RWPE2 (cell line): ENCODE data around the gene TIGIT.
A peak's percentile ranks its signal among the peaks of the same experiment; 100 is the strongest.

Source experiments
- ATAC-seq: fragments of 200-7000 bp; cut with Tn5 transposase; 3 replicates; pipeline ENCODE4 v1.9.1; 2021; ENCODE audit warnings: low read depth
- DNase-seq: peaks from one replicate; pipeline ENCODE4 v3.0.0-alpha.2; 2020; ENCODE audit warnings: low spot score
- H3K27ac ChIP-seq: fragments of 450-650 bp; 2 replicates; pipeline ENCODE4 v1.5.1; 2017; ENCODE audit warnings: mild to moderate bottlenecking; ENCODE audit not compliant: poor library complexity, severe bottlenecking
- H3K27me3 ChIP-seq: fragments of 250-450 bp; sonication (Bioruptor Pico); 2 replicates; pipeline ENCODE4 v1.5.1; 2021; ENCODE audit warnings: mild to moderate bottlenecking, moderate library complexity; ENCODE audit not compliant: insufficient read depth, poor library complexity, severe bottlenecking
- H3K36me3 ChIP-seq: fragments of 250-450 bp; sonication (Bioruptor Pico); 2 replicates; pipeline ENCODE4 v1.5.1; 2020; ENCODE audit warnings: low read depth, mild to moderate bottlenecking, moderate library complexity
- H3K4me1 ChIP-seq: fragments of 250-450 bp; sonication (Bioruptor Pico); 2 replicates; pipeline ENCODE4 v1.5.1; 2021; ENCODE audit warnings: mild to moderate bottlenecking, moderate library complexity; ENCODE audit not compliant: insufficient read depth, poor library complexity, severe bottlenecking
- H3K4me3 ChIP-seq: fragments of 250-450 bp; sonication (Bioruptor Pico); 2 replicates; pipeline ENCODE4 v1.5.1; 2021; ENCODE audit warnings: mild to moderate bottlenecking, moderate library complexity; ENCODE audit not compliant: severe bottlenecking
- H3K9me3 ChIP-seq: fragments of 250-450 bp; sonication (Bioruptor Pico); 2 replicates; pipeline ENCODE4 v1.5.1; 2021; ENCODE audit warnings: mild to moderate bottlenecking, moderate library complexity; ENCODE audit not compliant: severe bottlenecking
- TF ChIP-seq, protein P1 (sequence below): fragments of 450-650 bp; IDR thresholded peaks from one replicate; pipeline ENCODE4 v1.5.1; 2017; ENCODE audit warnings: mild to moderate bottlenecking, moderate library complexity; ENCODE audit not compliant: poor library complexity, severe bottlenecking

TIGIT gene

GRCh38 chr3:114285648-114286230, 8.1 kb upstream of the TIGIT start:
- Histone ChIP-seq H3K36me3 (no peaks in the 10 kb centered on the region), H3K4me3 (no peak overlapping the region), H3K9me3 (no peaks in the 10 kb centered on the region), H3K27me3 (no peaks in the 10 kb centered on the region), H3K4me1 (no peaks in the 10 kb centered on the region), H3K27ac (no peak overlapping the region)
- TF ChIP-seq, protein P1, sequence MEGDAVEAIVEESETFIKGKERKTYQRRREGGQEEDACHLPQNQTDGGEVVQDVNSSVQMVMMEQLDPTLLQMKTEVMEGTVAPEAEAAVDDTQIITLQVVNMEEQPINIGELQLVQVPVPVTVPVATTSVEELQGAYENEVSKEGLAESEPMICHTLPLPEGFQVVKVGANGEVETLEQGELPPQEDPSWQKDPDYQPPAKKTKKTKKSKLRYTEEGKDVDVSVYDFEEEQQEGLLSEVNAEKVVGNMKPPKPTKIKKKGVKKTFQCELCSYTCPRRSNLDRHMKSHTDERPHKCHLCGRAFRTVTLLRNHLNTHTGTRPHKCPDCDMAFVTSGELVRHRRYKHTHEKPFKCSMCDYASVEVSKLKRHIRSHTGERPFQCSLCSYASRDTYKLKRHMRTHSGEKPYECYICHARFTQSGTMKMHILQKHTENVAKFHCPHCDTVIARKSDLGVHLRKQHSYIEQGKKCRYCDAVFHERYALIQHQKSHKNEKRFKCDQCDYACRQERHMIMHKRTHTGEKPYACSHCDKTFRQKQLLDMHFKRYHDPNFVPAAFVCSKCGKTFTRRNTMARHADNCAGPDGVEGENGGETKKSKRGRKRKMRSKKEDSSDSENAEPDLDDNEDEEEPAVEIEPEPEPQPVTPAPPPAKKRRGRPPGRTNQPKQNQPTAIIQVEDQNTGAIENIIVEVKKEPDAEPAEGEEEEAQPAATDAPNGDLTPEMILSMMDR = no peak
- no peak for ATAC-seq
- no peak for DNase-seq

DNA sequence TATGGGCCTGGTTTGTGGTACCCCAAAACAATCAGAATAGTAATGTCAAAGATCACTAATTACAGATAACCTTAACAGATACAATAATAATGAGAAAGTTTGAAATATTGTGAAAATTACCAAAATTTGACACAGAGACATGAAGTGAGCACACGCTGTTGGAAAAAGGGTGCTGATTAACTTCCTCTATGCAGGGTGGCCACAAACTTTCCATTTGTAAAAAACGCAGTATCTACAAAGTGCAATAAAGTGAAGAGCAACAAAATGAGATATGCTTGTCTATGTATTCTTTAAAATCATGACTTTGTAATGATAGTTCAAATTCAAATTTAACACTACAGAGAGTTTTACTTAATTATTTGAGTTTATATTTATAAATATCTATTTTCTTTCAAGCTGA, 7.6 kb upstream of the TIGIT start:
- Histone ChIP-seq H3K36me3 (no peaks in the 10 kb centered on the region), H3K9me3 (no peaks in the 10 kb centered on the region), H3K27ac (no peak overlapping the region), H3K4me3 (no peak overlapping the region), H3K4me1 (no peaks in the 10 kb centered on the region), H3K27me3 (no peaks in the 10 kb centered on the region)
- DNase-seq (no peak), ATAC-seq (no peak)
- TF ChIP-seq, protein P1 = no peak

DNA sequence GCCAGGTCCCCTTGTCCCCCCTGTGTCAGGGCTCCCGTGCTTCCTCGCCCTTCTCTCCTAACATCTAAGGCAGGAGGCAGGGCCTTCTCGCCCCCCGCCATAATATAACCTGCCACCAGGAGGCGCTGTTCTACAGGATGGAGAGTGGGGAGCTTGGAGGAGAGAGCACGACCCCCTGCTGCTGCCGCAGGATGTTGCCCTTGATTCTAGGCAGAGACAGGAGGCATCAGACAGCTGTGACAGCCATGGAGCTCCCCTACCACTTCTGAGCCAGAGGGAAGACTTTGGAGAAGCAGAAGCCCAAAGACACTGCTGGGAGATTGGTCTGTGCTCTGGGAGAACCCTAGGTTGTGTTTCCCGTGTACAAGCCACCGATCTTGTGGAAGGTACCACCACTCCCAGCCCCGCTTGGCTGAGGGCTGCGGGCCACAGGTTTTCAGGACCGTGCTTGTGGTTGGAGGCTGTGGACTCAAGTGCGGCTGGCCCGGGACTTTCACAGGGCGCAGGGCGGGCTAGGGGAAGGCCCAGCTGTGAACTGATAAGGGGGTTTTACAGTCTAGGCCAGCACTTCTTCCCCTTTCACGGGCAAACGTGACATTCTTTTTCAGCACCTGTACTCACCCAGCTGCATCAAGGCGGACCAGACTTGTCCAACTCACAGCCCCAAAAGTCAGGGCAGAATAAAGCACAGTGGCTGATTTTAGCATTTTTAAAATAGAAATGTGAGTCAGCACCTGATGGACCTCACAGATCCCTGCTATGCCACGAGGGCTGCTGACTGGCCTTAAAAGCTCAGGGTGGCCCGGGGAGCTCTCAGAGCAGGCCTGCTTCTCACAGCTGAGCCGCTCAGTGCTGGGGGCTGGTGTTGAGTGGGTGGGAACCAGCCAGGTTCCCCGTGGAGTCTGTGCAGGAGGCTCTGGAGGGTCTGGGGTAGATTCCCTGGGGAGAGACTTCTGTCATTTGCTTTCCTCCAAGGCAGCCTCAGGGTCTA, 2.6 kb upstream of the TIGIT start:
- peak; percentile 25; the same call in 2 of the 3 replicates for ATAC-seq
- Histone ChIP-seq H3K36me3 (no peaks in the 10 kb centered on the region), H3K9me3 (no peaks in the 10 kb centered on the region), H3K27me3 (no peaks in the 10 kb centered on the region), H3K4me1 (no peaks in the 10 kb centered on the region), H3K4me3 (no peak overlapping the region), H3K27ac (no peak overlapping the region)
- TF ChIP-seq, protein P1 = peak; percentile 54
- no peak for DNase-seq

GRCh38 chr3:114294940-114295480, 1.2 kb downstream of the TIGIT start:
- TF ChIP-seq, protein P1 = no peak
- Histone ChIP-seq H3K27me3 (no peaks in the 10 kb centered on the region), H3K36me3 (no peaks in the 10 kb centered on the region), H3K4me3 (no peak overlapping the region), H3K9me3 (no peaks in the 10 kb centered on the region), H3K27ac (no peak overlapping the region), H3K4me1 (no peaks in the 10 kb centered on the region)
- DNase-seq (no peak), ATAC-seq (no peak)
